ENCODE data around the gene CCDC124. TPM values are rescaled to one million over a fixed set of nuclear protein-coding genes. Genes with fewer than 3 reads are reported as not detected.
A peak's percentile ranks its signal among the peaks of the same experiment; 100 is the strongest.

The CCDC124 gene
- total and polyA plus RNA-seq, 10 of the 15 experiments (the other 5 are each of a cell fraction or from before 2014, with no cell fraction given), result 3.7 to 184 (median 51.8) TPM

- TF ChIP-seq USF1 (IDR thresholded peaks at IDR 0.05; ENCODE audit: borderline replicate concordance, extremely low read length, insufficient read depth, low read depth, low read length) (peak; percentile 90), ELK1 (IDR thresholded peaks at IDR 0.05; ENCODE audit: low read depth, low read length) (peak; percentile 8; the same call in 1 of the 2 replicates), ESRRA (IDR thresholded peaks at IDR 0.05; ENCODE audit: low read length) (no peak), LARP7 (IDR thresholded peaks at IDR 0.05) (peak; percentile 53; the same call in 1 of the 2 replicates), EGR1 (IDR thresholded peaks at IDR 0.05; ENCODE audit: borderline replicate concordance in 1 of 2, low read depth in 2 of 2, low read length in 2 of 2) (no peak), BMI1 (IDR thresholded peaks at IDR 0.05; ENCODE audit: borderline replicate concordance) (no peak), CREM (IDR thresholded peaks at IDR 0.05; ENCODE audit: low read depth) (peak; percentile 100), REST (IDR thresholded peaks at IDR 0.05; ENCODE audit: low read depth, low read length) (no peak), HSF1 (IDR thresholded peaks at IDR 0.05; ENCODE audit: low read depth, low read length) (peak; percentile 34; the same call in 1 of the 2 replicates), HDGF (IDR thresholded peaks at IDR 0.05) (0 out of 2 replicates have a peak, but pooled peaks have one; percentile 9), IRF5 (IDR thresholded peaks at IDR 0.05; ENCODE audit: borderline replicate concordance) (no peak), SMAD1 (IDR thresholded peaks at IDR 0.05; ENCODE audit: low read depth, partially characterized antibody) (no peak), TBL1XR1 (IDR thresholded peaks at IDR 0.05; ENCODE audit: low read depth, low read length) (peak; percentile 79)
Measured at GRCh38 chr19:17932485-17933338, at the start of gene CCDC124 (continued).
